GM19043 (cell line): ENCODE measurements around the gene ZNF74.
"Not testable (repeated sequence)": the region's sequence is repeated elsewhere in the genome, so short reads cannot be mapped to it uniquely, and the experiment has no call there.

Experiments
- ATAC-seq: cut with Tn5 transposase; IDR thresholded peaks from one replicate; pipeline ENCODE4 v1.9.1; 2021; ENCODE audit warnings: low read depth; ENCODE audit not compliant: unreplicated experiment

The ZNF74 gene

DNA sequence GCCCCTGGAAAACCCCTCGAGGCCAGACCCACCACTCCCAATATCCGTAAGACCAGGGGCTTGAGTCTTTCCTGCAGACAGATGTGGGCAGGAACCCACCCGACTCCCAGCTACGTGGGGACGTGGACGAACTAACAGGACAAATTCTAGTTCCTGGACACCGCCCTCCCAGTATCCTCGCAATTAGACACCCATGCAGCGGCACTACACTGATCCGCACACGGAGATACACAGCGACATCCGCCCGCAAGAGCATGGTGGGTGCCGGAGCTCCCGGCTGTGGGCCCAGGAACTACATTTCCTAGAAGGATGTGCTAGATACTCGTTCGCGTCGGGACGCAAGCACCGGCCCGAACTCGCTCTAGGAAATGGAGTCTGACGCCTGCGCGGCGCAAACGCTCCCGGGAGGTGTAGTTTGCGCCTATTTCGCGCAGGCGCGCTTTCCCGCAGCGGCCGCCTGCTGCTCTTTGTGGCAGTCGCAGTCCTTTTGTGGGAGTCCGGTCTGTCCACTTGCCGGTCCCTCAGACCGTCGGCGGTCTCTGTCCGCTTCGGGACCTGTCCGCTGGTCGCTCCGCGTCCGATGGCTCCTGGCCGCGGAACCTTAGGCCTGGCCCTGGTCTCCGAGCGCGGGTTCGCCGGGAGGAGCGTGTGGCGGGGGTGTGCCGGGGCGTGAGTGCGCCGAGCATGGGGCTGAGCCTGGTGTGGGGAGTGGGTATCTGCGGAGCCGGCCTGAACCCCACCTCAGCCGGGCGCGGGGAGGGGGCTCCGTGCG is at the start of gene ZNF74:
Gene ZNF74 (plus strand): TSS at position 447 of the 772 bp plus-strand sequence. CDS start 478 bp downstream, outside the sequence.
- ATAC-seq = peak; percentile 72

DNA sequence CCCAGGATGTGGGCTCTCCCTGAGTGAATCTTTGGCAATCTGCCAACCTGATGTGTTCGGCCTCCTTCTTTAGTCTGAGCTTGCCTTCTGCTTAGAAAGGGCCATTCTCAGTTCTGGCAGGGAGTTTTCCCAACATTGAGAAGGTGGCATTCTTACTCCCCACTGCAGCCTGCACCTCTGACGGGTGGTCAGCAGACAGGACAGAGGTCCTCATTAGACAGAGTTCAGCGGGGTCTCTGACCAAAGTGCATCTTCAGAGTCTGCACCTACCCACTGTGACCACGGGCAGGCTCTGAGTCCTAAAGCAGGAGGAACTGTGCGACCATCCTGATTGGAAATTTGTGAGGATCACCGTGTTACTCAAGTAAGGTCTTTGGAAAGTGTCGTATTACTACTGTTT is 47.4 kb upstream of the ZNF74 start:
- not testable (repeated sequence) for ATAC-seq

- ATAC-seq = not testable (repeated sequence)
These were observed 41.4 kb upstream of the ZNF74 start for GRCh38 chr22:20352536-20352935.

GRCh38 chr22:20354238-20354975 is 39.5 kb upstream of the ZNF74 start:
- ATAC-seq = no peak

GRCh38 chr22:20355939-20356636 is 37.9 kb upstream of the ZNF74 start:
- ATAC-seq = not testable (repeated sequence)

DNA sequence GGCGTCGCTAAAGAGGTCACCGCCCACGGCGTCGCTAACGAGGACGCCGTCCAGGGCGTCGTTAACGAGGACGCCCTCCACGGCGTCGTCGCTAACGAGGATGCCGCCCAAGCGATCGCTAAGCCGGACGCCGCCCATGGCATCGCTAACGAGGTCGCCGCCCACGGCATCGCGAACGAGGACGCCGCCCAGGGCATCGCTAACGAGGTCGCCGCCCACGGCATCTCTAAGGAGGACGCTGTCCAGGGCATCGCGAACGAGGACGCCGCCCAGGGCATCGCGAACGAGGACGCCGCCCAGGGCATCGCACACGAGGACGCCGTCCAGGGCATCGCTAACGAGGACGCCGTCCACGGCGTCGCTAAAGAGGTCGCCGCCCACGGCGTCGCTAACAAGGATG is 37.0 kb upstream of the ZNF74 start:
- not testable (repeated sequence) for ATAC-seq

GRCh38 chr22:20357967-20358366 is 36.0 kb upstream of the ZNF74 start:
- not testable (repeated sequence) for ATAC-seq

DNA sequence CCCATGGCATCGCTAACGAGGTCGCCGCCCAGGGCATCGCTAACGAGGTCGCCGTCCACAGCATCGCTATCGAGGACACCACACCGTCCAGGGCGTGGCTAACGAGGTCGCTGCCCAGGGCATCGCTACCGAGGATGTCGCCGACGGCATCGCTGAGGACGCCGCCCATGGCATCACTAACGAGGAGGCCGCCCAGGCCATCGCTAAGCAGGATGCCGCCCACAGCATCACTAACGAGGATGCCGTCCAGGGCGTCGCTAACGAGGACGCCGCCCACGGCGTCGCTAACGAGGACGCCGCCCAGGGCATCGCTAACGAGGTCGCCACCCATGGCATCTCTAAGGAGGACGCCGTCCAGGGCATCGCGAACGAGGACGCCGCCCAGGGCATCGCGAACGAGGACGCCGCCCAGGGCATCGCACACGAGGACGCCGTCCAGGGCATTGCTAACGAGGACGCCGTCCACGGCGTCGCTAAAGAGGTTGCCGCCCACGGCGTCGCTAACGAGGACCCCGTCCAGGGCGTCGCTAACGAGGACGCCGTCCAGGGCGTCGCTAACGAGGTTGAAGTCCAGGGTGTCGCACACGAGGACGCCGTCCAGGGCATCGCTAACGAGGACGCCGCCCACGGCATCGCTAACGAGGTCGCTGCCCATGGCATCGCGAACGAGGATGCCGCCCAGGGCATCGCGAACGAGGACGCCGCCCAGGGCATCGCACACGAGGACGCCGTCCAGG is 35.3 kb upstream of the ZNF74 start:
- ATAC-seq = not testable (repeated sequence)

DNA sequence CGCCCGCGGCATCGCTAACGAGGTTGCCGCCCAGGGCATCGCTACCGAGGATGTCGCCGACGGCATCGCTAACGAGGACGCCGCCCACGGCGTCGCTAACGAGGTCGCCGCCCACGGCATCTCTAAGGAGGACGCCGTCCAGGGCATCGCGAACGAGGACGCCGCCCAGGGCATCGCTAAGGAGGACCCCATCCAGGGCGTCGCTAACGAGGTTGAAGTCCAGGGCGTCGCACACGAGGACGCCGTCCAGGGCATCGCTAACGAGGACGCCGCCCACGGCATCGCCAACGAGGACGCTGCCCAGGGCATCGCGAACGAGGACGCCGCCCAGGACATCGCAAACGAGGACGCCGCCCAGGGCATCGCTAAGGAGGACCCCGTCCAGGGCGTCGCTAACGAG is 33.7 kb upstream of the ZNF74 start:
- ATAC-seq = not testable (repeated sequence)

DNA sequence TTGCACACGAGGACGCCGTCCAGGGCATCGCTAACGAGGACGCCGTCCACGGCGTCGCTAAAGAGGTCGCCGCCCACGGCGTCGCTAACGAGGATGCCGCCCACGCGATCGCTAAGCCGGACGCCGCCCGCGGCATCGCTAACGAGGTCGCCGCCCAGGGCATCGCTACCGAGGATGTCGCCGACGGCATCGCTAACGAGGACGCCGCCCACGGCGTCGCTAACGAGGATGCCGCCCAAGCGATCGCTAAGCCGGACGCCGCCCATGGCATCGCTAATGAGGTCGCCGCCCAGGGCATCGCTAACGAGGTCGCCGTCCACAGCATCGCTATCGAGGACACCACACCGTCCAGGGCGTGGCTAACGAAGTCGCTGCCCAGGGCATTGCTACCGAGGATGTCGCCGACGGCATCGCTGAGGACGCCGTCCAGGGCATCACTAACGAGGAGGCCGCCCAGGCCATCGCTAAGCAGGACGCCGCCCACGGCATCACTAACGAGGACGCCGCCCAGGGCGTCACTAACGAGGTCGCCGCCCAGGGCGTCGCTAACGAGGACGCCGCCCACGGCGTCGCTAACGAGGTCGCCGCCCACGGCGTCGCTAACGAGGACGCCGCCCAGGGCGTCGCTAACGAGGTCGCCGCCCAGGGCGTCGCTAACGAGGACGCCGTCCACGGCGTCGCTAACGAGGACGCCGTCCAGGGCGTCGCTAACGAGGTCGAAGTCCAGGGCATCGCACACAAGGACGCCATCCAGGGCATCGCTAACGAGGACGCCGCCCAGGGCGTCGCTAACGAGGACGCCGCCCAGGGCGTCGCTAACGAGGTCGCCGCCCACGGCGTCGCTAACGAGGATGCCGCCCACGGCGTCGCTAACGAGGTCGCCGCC is 32.8 kb upstream of the ZNF74 start:
- ATAC-seq = not testable (repeated sequence)

DNA sequence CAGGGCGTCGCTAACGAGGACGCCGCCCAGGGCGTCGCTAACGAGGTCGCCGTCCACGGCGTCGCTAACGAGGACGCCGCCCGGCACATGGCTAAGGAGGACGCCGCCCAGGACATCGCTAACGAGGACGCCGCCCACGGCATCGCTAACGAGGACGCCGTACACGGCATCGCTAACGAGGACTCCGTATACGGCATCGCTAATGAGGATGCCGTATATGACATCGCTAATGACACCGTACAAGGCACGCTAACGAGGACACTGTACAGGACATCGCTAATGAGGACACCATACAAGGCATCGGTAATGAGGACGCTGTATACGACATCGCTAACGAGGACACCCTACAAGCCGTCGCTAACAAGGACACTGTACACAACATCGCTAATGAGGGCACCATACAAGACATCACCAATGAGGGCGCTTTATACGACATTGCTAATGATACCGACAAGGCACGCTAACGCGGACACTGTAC is 32.2 kb upstream of the ZNF74 start:
- ATAC-seq = not testable (repeated sequence)

DNA sequence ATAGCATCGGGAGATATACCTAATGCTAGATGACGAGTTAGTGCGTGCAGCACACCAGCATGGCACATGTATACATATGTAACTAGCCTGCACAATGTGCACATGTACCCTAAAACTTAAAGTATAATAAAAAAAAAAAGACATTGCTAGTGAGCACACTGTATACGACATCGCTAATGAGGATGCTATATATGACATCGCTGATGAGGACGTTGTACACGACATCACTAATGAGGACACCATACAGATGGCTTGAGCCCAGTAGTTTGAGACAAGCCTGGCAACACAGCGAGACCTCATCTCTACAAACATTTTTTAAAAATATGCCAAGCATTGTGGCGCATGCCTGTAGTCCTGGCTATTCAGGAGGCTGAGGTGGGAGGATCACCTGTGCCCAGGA is 31.5 kb upstream of the ZNF74 start:
- ATAC-seq = not testable (repeated sequence)

DNA sequence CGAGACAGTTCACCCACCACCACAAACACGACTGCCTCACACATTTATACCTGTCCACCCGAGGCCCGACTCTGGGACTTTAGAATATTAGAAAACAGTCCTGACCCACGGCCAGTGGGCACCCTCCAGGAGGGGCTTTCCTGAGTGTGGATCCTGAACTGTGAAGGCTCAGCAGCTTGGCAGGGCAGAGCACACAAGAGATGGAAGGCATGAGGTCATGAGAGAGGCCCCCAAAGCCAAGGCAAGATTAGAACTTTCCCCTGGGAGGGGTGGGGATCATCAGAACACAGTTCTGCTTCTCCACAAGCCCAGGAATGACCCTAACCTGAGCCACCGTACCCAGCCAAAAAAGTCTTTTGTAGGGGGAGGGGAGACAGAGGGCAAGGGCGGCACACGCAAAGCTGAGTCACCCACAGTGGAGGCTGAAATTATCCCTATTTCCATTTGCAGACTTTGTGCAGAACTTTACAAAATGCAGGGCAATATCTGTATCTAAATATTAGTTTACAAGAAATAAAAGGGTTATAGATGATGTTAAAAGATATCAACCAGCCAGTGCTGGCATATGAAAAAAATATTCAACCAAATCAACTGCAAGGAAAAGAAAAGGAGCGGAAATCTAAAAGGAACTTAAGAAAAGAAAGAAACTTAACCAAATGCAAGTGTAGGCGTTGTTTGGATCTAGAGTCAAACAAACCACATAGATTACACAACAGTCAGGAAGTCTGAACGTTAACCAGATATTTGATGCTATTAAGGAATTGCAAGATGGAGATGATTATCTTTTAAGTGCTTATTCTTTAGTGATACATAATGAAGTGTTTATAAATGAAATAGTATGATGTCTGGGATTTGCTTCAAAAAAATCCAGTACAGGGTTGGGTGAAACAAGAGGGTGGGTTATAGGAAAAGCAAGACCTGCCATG is 29.4 kb upstream of the ZNF74 start:
- not testable (repeated sequence) for ATAC-seq

- ATAC-seq = not testable (repeated sequence)
These were observed 27.1 kb upstream of the ZNF74 start for GRCh38 chr22:20366841-20367240.

- not testable (repeated sequence) for ATAC-seq
These were observed 25.1 kb upstream of the ZNF74 start for GRCh38 chr22:20368875-20369274.

GRCh38 chr22:20371687-20372086 is 22.3 kb upstream of the ZNF74 start:
- ATAC-seq = not testable (repeated sequence)

DNA sequence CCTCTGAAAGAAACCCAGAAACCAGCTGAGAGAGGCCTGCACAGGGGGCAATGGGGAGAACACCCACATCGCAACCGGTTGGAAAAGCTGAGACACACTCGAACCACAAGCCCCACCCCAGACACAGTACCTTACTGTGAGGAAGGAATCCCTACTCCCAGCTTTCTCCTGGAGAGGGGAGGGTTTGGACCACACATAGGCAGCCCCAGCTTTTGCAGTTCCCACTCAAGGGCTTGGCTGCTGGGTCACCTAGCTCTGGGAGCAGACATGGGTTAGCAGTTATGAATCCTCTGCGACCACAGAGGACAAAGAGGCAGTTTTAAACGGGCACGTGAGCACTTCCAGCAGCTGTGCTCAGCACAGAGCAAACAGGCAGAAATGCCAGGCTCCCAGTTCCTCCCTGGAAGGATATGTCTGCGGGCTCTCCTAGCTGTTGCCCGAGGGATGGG is 21.5 kb upstream of the ZNF74 start:
- not testable (repeated sequence) for ATAC-seq

GRCh38 chr22:20373195-20373706 is 20.7 kb upstream of the ZNF74 start:
- ATAC-seq = not testable (repeated sequence)
